H1 (cell line): ENCODE results near the gene SURF4. TPM values are rescaled to one million over a fixed set of nuclear protein-coding genes. Genes with fewer than 3 reads are reported as not detected.

Experiments used
- CTCF ChIA-PET: fragments of 300-600 bp; sonication (Branson Sonifier 250); formaldehyde crosslinking; loops from one replicate; lab custom pipeline; 2021; ENCODE audit not compliant: partially characterized antibody; lab: Charles Lee
- POLR2A ChIA-PET: fragments of 300-600 bp; sonication (Branson Sonifier 250); formaldehyde crosslinking; loops from one replicate; lab custom pipeline; 2021; ENCODE audit warnings: inconsistent platforms; ENCODE audit not compliant: partially characterized antibody; lab: Charles Lee
- DNase-seq, 2 experiments: peaks; one replicate each; pipeline versions ENCODE4 v3.0.0 to v3.0.0-alpha.2; 2010 to 2022; ENCODE audit warnings: low spot score in 2 of 2, low read depth in 1 of 2, mixed read lengths in 1 of 2
- FAIRE-seq: peaks from 2 replicates; lab custom pipeline; 2011; peaks lifted over from hg19 to GRCh38; lab: Jason Lieb, UNC
- H2AFZ ChIP-seq: 2 replicates; pipeline ENCODE4 v1.8.1; 2012; ENCODE audit warnings: low read length, inconsistent platforms
- H2AK5ac ChIP-seq: 2 replicates; pipeline ENCODE4 v1.6.1; 2013; ENCODE audit warnings: low read depth, low read length
- H2BK120ac ChIP-seq: replicated peaks from 2 replicates; pipeline ENCODE3; 2013; ENCODE audit warnings: low read depth, low read length, inconsistent platforms
- H2BK12ac ChIP-seq: 2 replicates; pipeline ENCODE4 v1.6.1; 2013; ENCODE audit warnings: low read depth, low read length
- H2BK15ac ChIP-seq: 2 replicates; pipeline ENCODE4 v1.6.1; 2013; ENCODE audit warnings: low read length
- H2BK20ac ChIP-seq: 2 replicates; pipeline ENCODE4 v1.6.1; 2013; ENCODE audit warnings: low read length
- H2BK5ac ChIP-seq: 2 replicates; pipeline ENCODE4 v1.6.1; 2013; ENCODE audit warnings: low read depth, low read length
- H3K14ac ChIP-seq: 2 replicates; pipeline ENCODE4 v1.6.1; 2013; ENCODE audit warnings: inconsistent platforms; ENCODE audit not compliant: insufficient read length
- H3K18ac ChIP-seq: 2 replicates; pipeline ENCODE4 v1.6.1; 2013; ENCODE audit warnings: low read length; ENCODE audit errors: extremely low read depth
- H3K23ac ChIP-seq: 2 replicates; pipeline ENCODE4 v1.6.1; 2013; ENCODE audit warnings: inconsistent platforms; ENCODE audit not compliant: insufficient read length
- H3K23me2 ChIP-seq: 2 replicates; pipeline ENCODE4 v1.6.1; 2013; ENCODE audit warnings: low read depth, low read length
- H3K27ac ChIP-seq: 2 replicates; pipeline ENCODE4 v1.6.1; 2011; ENCODE audit warnings: low read depth, low read length, inconsistent platforms
- H3K27me3 ChIP-seq, 4 experiments: replicated peaks in 1 of 4; 1 replicate in 1 of 4; 2 replicates in 3 of 4; pipeline versions ENCODE4 v1.6.1 to v1.8.1; 2011 to 2013; ENCODE audit warnings: low read length in 3 of 4, mild to moderate bottlenecking in 3 of 4, inconsistent platforms in 2 of 4, mixed read lengths in 2 of 4, moderate library complexity in 1 of 4; ENCODE audit not compliant: control insufficient read depth in 3 of 4, insufficient read depth in 3 of 4; ENCODE audit errors: extremely low read depth in 1 of 4
- H3K36me3 ChIP-seq, 4 experiments: 2 replicates each; pipeline versions ENCODE4 v1.6.1 to v1.8.1; 2011 to 2013; ENCODE audit warnings: mild to moderate bottlenecking in 4 of 4, low read length in 3 of 4, moderate library complexity in 2 of 4, control low read depth in 1 of 4, inconsistent platforms in 1 of 4; ENCODE audit not compliant: insufficient read depth in 4 of 4, control insufficient read depth in 2 of 4
- H3K4ac ChIP-seq: replicated peaks from 2 replicates; pipeline ENCODE3; 2013; ENCODE audit warnings: low read length, low read depth, mixed read lengths, inconsistent platforms; ENCODE audit not compliant: insufficient read length
- H3K4me1 ChIP-seq, 4 experiments: replicated peaks in 1 of 4; 1 replicate in 1 of 4; 2 replicates in 3 of 4; pipeline versions ENCODE4 v1.6.1 to v1.8.1; 2011 to 2013; ENCODE audit warnings: low read length in 3 of 4, inconsistent platforms in 2 of 4, mixed read lengths in 1 of 4; ENCODE audit not compliant: insufficient read depth in 4 of 4, control insufficient read depth in 3 of 4
- H3K4me2 ChIP-seq, 2 experiments: 2 replicates each; pipeline versions ENCODE4 v1.6.1 to v1.8.1; 2011 to 2013; ENCODE audit warnings: low read depth in 2 of 2, low read length in 2 of 2, control low read depth in 1 of 2, inconsistent platforms in 1 of 2, mild to moderate bottlenecking in 1 of 2; ENCODE audit not compliant: insufficient read depth in 1 of 2
- H3K4me3 ChIP-seq, 4 experiments: fragments of 200-600, 300-600 bp in 1 of 4; sonication (generic), shearing (Covaris generic), sonication (Bioruptor Twin) in 1 of 4; 2 replicates each; pipeline versions ENCODE4 v1.5.1 to v1.8.1; 2011 to 2016; ENCODE audit warnings: low read length in 4 of 4, low read depth in 3 of 4, control low read depth in 2 of 4, inconsistent platforms in 2 of 4, mild to moderate bottlenecking in 2 of 4, mixed read lengths in 1 of 4, moderate library complexity in 1 of 4; ENCODE audit not compliant: insufficient read depth in 2 of 4; ENCODE audit errors: extremely low read depth in 1 of 4
- H3K56ac ChIP-seq: replicated peaks from 2 replicates; pipeline ENCODE3; 2013; ENCODE audit warnings: low read depth, mild to moderate bottlenecking, mixed read lengths, low read length, inconsistent platforms; ENCODE audit not compliant: insufficient read length
- H3K79me1 ChIP-seq: 2 replicates; pipeline ENCODE4 v1.6.1; 2013; ENCODE audit warnings: low read depth, low read length, control low read depth
- H3K79me2 ChIP-seq, 2 experiments: 2 replicates each; pipeline versions ENCODE4 v1.6.1 to v1.8.1; 2012 to 2013; ENCODE audit warnings: low read length in 2 of 2, mild to moderate bottlenecking in 2 of 2, inconsistent platforms in 1 of 2; ENCODE audit not compliant: insufficient read depth in 2 of 2, control insufficient read depth in 1 of 2
- H3K9ac ChIP-seq, 4 experiments: replicated peaks in 1 of 4; 1 replicate in 1 of 4; 2 replicates in 3 of 4; pipeline versions ENCODE4 v1.6.1 to v1.8.1; 2011 to 2013; ENCODE audit warnings: low read depth in 3 of 4, low read length in 3 of 4, control low read depth in 2 of 4, mild to moderate bottlenecking in 2 of 4, moderate library complexity in 2 of 4, inconsistent platforms in 1 of 4; ENCODE audit errors: extremely low read depth in 1 of 4
- H3K9me3 ChIP-seq, 2 experiments: 2 replicates each; pipeline versions ENCODE4 v1.6.1 to v1.8.1; 2012 to 2013; ENCODE audit warnings: mild to moderate bottlenecking in 2 of 2, moderate library complexity in 2 of 2, control low read depth in 1 of 2, inconsistent platforms in 1 of 2, low read depth in 1 of 2, low read length in 1 of 2, mixed read lengths in 1 of 2; ENCODE audit not compliant: insufficient read depth in 2 of 2
- H4K20me1 ChIP-seq, 2 experiments: replicated peaks in 1 of 2; 2 replicates each; pipeline versions ENCODE3 to v1.8.1; 2011 to 2013; ENCODE audit warnings: inconsistent platforms in 2 of 2, low read length in 2 of 2, mild to moderate bottlenecking in 1 of 2; ENCODE audit not compliant: insufficient read depth in 2 of 2, control insufficient read depth in 1 of 2
- H4K5ac ChIP-seq: 2 replicates; pipeline ENCODE4 v1.6.1; 2013; ENCODE audit warnings: low read length, low read depth, mixed read lengths, inconsistent platforms; ENCODE audit not compliant: insufficient read length
- H4K8ac ChIP-seq: 2 replicates; pipeline ENCODE4 v1.8.0; 2013; ENCODE audit warnings: mild to moderate bottlenecking, moderate library complexity, low read length, inconsistent platforms; ENCODE audit not compliant: insufficient read depth; ENCODE audit errors: extremely low read depth
- H4K91ac ChIP-seq: replicated peaks from 2 replicates; pipeline ENCODE3; 2013; ENCODE audit warnings: low read length, mixed read lengths, inconsistent platforms; ENCODE audit not compliant: insufficient read length
- BRCA1 ChIP-seq: IDR thresholded peaks from 2 replicates; pipeline ENCODE4 v1.6.1; 2012; ENCODE audit warnings: low read depth, low read length, improper control_type of control experiment
- HDAC2 ChIP-seq, 2 experiments: fragments of 300-600 bp in 1 of 2; sonication (generic) in 1 of 2; IDR thresholded peaks; 2 replicates each; pipeline ENCODE4 v1.6.1; 2011 to 2012; ENCODE audit warnings: low read depth in 2 of 2, low read length in 2 of 2, mild to moderate bottlenecking in 2 of 2, moderate library complexity in 2 of 2, borderline replicate concordance in 1 of 2, inconsistent platforms in 1 of 2
- NANOG ChIP-seq: IDR thresholded peaks from 2 replicates; pipeline ENCODE4 v1.6.1; 2011; ENCODE audit warnings: low read length, low read depth, mild to moderate bottlenecking, inconsistent platforms; ENCODE audit not compliant: insufficient read depth, poor library complexity, severe bottlenecking
- RNF2 ChIP-seq: fragments of 200-900, 300-1000 bp; sonication (generic); IDR thresholded peaks from 2 replicates; pipeline ENCODE4 v1.7.1; 2016; ENCODE audit warnings: borderline replicate concordance, low read depth, mild to moderate bottlenecking, antibody characterized with exemption, low read length; ENCODE audit not compliant: poor library complexity, severe bottlenecking; ENCODE audit errors: missing control alignments
- SUZ12 ChIP-seq: fragments of 200-600 bp; sonication (generic); IDR thresholded peaks from 2 replicates; pipeline ENCODE4 v1.6.1; 2012; ENCODE audit warnings: mild to moderate bottlenecking, inconsistent platforms, low read length, moderate library complexity, mixed read lengths
- WGBS, 2 experiments: shearing (Covaris generic) in 1 of 2; methylation state at CpG; one replicate each; pipeline versions ENCODE4 v1.1.6 to v1.1.7; 2013 to 2015; ENCODE audit warnings: low lambda C conversion rate in 2 of 2, mixed read lengths in 2 of 2, inconsistent platforms in 1 of 2, low coverage in 1 of 2, missing lambda C conversion rate in 1 of 2; ENCODE audit not compliant: insufficient replicate concordance in 2 of 2, insufficient coverage in 1 of 2, insufficient read length in 1 of 2; ENCODE audit errors: extremely low coverage in 1 of 2, missing lambda C conversion rate in 1 of 2; 5-methylcytosine and 5-hydroxymethylcytosine counted together
- polyA plus RNA-seq, 7 experiments: library from polyadenylated mRNA; depleted of rRNA in 3 of 7; stranded (reverse) in 5 of 7; unstranded in 2 of 7; fragments of >200 nt in 5 of 7; fragments of 200-250 nt in 2 of 7; gene quantifications; 1 replicate in 5 of 7; 2 replicates in 1 of 7; 4 replicates in 1 of 7; pipeline versions ENCODE4 v1.2.1 to v1.2.3, GENCODE V29; 2011 to 2013; ENCODE audit warnings: missing spikeins in 2 of 7, mixed read lengths in 2 of 7
- total RNA-seq: library from RNA; stranded (reverse); fragmentation: NEBNext Ultra II Directional; extraction: Animal tissue kit (Norgen Biotek cat#: 25700); gene quantifications from 2 replicates; pipeline ENCODE4 v1.2.1, GENCODE V29; 2021

SURF4 gene
- total and polyA plus RNA-seq, 2 of the 8 experiments (the other 6 are each of a cell fraction or from before 2014, with no cell fraction given), result 176 to 182 TPM

GRCh38 chr9:133378408-133378962 is 2.6 kb upstream of the SURF4 start:
- Histone ChIP-seq H2AFZ (no peak overlapping the region), H3K27ac (no peak overlapping the region), H2BK5ac (no peak overlapping the region), H2BK15ac (no peak overlapping the region), H3K36me3 (peaks cover 0 to under 1% (median 0%) of the 10 kb centered on the region in 4 experiments; a peak in 2 of 8 replicates), H3K4ac (no peak overlapping the region), H3K79me2 (peaks cover 4 to 19% of the 10 kb centered on the region in 2 experiments; a peak in 3 of 4 replicates), H4K91ac (no peak overlapping the region), H4K20me1 (peaks cover 2 to 17% of the 10 kb centered on the region in 2 experiments), H2BK20ac (no peak overlapping the region), H2BK12ac (no peak overlapping the region), H3K4me3 (no peak overlapping the region), H3K18ac (no peak overlapping the region), H2BK120ac (no peak overlapping the region), H3K56ac (no peak overlapping the region), H3K9ac (no peak overlapping the region), H4K5ac (no peak overlapping the region), H3K23me2 (peaks cover 21% of the 10 kb centered on the region; the same call in 1 of the 2 replicates), H4K8ac (peak overlapping the region; percentile 71; the same call in 1 of the 2 replicates), H3K4me2 (no peak overlapping the region), H3K9me3 (peaks cover 0 to 12% of the 10 kb centered on the region in 2 experiments; a peak in 3 of 4 replicates), H2AK5ac (no peak overlapping the region), H3K27me3 (peaks cover 0 to 11% (median 6%) of the 10 kb centered on the region in 4 experiments; a peak in 5 of 7 replicates), H3K23ac (no peak overlapping the region), H3K14ac (no peak overlapping the region), H3K4me1 (peaks cover 0 to 5% (median 0%) of the 10 kb centered on the region in 4 experiments; a peak in 1 of 7 replicates), H3K79me1 (no peaks in the 10 kb centered on the region)
- FAIRE-seq (no peak), DNase-seq (no peak)
- TF ChIP-seq NANOG (no peak), HDAC2 (IDR thresholded peaks at IDR 0.05; ENCODE audit: borderline replicate concordance in 1 of 2, low read depth in 2 of 2, low read length in 2 of 2) (no peak), RNF2 (no peak), SUZ12 (no peak), BRCA1 (no peak)
- ChIA-PET CTCF (interaction anchor here (0.5 to 5.4 kb wide), 10 partner anchors 11 to 218 kb away, joined by 3 to 33 read pairs (median 4); no protein-coding TSS in a partner anchor), POLR2A (interaction anchor here (0.7 to 19.9 kb wide), 7 partner anchors 12 to 81 kb away, joined by 3 to 461 read pairs (median 4); partner anchors contain the start of genes CACFD1, MED22, REXO4 and RPL7A)
- WGBS, 2 experiments, result 80% methylated on average over 1 of the region's 1 CpG; no CpG with 5 or more reads in 1 of the 2 experiments
